IPS-11a (cell line): ENCODE results near the gene FXR2.
A peak's percentile ranks its signal among the peaks of the same experiment; 100 is the strongest.

Experiments used
- H3K4me3 ChIP-seq: one replicate; pipeline ENCODE4 v1.5.1; 2013; ENCODE audit warnings: low read depth, low read length, control low read depth

The FXR2 gene

DNA sequence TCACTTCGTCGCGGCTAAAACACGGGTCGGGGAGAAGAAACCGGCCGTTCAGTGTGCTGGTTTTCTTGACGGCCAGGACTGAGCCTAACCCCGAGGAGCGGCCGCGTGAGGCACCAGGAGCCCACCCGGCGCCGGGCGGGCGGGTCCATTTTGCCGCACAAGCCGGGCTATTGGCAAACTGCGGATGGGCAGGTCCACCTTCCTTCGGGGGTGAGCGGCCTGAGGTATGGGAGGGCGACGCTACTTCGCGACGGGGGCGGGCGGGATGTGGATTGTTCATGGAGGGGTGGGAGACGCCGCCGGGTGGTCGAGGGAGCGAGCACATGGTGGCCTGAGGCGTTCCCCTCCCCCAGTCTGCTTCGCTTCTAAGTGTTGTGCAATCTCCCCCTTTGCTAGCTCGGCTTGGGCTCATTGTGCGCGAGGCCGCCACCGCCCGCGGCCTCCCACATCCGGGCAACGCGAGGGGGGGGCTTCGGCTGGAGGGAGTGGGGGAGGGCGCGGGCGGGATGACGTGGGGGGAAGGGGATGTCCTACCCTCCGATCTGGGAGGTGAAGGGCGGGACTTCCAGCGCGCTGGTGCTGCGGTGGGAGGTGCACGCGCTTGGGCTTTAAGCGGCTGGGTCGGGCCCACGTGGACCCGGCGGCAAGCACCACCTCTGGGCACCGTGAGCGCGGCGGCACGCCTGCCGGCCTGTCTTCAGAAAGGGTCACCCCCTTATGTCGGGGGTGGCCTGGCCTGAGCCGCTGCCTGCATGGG is 41.2 kb downstream of the FXR2 start:
- peak overlapping the region; percentile 97 for H3K4me3 ChIP-seq

DNA sequence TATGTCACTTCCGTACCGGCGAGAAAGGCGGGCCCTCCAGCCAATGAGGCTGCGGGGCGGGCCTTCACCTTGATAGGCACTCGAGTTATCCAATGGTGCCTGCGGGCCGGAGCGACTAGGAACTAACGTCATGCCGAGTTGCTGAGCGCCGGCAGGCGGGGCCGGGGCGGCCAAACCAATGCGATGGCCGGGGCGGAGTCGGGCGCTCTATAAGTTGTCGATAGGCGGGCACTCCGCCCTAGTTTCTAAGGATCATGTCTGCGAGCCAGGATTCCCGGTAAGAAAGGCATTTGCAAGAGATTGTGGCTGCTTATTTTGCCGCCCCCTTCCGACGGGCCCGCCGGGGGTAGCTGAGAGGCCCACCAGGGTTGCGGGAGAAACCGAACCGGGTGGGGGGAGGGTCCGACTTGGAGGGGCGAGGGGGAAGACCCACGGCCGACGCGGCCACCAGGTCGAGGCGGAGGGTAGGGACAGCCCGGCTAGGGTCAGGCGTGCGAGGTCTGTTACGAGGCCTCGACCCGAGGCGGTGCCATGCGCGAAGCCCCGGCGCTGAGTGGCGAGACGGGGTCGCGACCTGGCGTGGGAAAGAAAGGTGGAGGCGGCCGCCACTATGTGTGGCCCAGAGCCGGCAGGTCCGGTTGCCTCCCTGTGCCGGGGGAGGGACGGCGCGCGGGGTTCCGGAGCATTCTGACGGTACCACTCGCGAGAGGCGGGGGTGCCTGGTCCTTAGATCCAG is 41.9 kb downstream of the FXR2 start:
- peak overlapping the region; percentile 97 for H3K4me3 ChIP-seq

DNA sequence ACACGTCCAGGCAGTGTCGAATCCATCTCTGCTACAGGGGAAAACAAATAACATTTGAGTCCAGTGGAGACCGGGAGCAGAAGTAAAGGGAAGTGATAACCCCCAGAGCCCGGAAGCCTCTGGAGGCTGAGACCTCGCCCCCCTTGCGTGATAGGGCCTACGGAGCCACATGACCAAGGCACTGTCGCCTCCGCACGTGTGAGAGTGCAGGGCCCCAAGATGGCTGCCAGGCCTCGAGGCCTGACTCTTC is 42.4 kb downstream of the FXR2 start:
- peak overlapping the region; percentile 56 for H3K4me3 ChIP-seq

DNA sequence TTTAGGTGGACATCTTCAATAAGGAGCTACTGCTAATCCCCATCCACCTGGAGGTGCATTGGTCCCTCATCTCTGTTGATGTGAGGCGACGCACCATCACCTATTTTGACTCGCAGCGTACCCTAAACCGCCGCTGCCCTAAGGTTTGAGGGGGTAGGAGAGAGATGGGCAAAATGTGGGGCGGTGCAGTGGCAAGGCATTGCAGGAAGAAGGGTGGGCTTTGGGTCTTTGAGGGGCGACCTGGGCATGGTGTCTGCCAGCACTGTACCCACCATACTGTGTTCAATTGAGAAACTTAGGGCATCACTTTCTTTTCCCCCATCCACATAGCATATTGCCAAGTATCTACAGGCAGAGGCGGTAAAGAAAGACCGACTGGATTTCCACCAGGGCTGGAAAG is 44.3 kb downstream of the FXR2 start:
- H3K4me3 ChIP-seq = no peak overlapping the region

DNA sequence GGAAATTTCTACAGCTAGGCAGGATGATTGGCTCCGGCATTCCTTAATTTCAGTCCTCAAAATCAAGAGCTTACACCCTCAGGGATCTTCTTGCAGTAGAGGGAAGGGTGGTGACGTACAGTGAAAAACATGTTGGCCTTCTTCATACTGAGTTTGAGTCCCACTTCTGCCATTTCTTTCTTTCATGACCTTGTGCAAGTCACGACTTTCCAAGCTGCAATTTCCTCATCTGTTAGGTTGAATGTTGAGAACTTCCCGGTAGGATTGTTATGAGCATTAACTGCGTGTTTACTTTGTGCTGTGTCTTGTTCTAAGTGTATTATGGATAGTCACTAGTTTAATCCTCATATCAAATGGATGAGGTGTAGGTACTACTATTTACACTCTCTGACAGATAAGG is 45.1 kb downstream of the FXR2 start:
- no peak overlapping the region for H3K4me3 ChIP-seq

DNA sequence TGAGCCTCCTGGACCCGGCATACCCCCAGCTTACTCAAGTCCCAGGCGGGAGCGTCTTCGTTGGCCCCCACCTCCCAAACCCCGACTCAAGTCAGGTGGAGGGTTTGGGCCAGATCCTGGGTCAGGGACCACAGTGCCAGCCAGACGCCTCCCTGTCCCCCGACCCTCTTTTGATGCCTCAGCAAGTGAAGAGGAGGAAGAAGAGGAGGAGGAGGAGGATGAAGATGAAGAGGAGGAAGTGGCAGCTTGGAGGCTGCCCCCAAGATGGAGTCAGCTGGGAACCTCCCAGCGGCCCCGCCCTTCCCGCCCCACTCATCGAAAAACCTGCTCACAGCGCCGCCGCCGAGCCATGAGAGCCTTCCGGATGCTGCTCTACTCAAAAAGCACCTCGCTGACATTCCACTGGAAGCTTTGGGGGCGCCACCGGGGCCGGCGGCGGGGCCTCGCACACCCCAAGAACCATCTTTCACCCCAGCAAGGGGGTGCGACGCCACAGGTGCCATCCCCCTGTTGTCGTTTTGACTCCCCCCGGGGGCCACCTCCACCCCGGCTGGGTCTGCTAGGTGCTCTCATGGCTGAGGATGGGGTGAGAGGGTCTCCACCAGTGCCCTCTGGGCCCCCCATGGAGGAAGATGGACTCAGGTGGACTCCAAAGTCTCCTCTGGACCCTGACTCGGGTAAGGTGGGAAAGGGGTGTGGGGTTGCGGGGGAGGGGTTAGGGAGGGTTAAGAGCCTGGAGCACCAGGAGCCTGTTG is 51.4 kb downstream of the FXR2 start:
- no peak overlapping the region for H3K4me3 ChIP-seq

DNA sequence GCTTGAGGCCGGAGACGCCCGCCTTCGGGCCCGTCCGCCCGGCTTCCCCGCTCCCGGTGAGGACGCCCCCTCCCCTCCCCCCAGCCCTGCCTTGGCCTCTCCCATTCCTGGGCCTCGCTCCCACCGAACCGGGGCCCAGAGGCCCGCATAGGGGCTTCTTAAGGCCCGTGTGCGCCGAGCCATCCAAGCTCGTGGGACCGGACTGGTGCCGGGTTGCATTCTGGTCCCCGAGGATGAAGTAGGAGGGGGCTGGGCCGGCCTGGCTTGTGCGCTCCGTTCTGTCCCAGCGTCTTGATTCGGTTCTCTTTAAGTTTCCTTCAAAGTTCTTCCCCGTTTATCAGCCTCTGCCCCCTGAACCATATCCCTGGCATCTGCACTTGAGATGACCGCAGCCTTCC is 52.5 kb downstream of the FXR2 start:
- H3K4me3 ChIP-seq = peak overlapping the region; percentile 81

DNA sequence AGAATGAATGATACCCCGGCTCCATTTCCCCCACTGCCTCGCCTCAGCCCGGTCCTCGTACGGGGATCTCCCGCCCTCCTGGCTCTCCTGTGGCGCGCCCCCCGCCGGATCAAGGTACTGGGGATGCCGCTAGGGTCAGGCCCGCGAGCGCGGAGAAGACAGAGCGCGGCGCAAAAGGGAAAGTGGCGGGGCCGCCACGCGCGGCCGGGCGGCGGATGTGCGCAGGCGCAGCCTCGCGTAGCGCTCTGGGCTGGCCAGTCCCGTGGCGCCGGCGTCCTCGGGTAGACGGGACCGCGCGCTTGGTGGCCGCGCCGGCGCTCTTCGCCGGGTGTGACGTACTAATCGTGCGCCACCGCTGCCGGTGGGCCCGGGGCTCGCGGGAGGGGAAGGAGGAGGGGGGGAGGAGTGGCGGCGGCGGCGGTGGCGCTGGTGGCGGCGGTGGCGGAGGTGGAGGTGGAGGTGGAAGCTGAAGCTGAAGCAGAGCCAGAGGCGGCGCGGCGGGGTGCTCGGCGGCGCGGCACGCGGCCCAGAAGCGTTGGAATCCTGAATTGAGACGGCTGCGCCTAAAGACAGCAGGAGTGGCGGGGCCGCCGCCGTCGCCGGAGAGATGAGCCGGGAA is 53.0 kb downstream of the FXR2 start, which contains the start of gene SENP3:
Gene SENP3, plus strand, starts transcription at position 331 of the 619 bp plus-strand sequence. CDS start 1,158 bp downstream, outside the sequence.
- H3K4me3 ChIP-seq = peak within 1 kb of the TSS; percentile 81

DNA sequence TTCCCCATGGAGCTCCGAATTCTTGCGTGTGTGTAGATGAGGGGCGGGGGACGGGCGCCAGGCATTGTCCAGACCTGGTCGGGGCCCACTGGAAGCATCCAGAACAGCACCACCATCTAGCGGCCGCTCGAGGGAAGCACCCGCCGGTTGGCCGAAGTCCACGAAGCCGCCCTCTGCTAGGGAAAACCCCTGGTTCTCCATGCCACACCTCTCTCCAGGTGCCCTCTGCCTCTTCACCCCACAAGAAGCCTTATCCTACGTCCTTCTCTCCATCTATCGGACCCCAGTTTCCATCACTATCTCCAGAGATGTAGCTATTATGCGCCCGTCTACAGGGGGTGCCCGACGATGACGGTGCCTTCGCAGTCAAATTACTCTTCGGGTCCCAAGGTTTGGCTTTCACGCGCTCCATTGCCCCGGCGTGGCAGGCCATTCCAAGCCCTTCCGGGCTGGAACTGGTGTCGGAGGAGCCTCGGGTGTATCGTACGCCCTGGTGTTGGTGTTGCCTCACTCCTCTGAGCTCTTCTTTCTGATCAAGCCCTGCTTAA is 53.6 kb downstream of the FXR2 start:
- peak overlapping the region; percentile 81 for H3K4me3 ChIP-seq

DNA sequence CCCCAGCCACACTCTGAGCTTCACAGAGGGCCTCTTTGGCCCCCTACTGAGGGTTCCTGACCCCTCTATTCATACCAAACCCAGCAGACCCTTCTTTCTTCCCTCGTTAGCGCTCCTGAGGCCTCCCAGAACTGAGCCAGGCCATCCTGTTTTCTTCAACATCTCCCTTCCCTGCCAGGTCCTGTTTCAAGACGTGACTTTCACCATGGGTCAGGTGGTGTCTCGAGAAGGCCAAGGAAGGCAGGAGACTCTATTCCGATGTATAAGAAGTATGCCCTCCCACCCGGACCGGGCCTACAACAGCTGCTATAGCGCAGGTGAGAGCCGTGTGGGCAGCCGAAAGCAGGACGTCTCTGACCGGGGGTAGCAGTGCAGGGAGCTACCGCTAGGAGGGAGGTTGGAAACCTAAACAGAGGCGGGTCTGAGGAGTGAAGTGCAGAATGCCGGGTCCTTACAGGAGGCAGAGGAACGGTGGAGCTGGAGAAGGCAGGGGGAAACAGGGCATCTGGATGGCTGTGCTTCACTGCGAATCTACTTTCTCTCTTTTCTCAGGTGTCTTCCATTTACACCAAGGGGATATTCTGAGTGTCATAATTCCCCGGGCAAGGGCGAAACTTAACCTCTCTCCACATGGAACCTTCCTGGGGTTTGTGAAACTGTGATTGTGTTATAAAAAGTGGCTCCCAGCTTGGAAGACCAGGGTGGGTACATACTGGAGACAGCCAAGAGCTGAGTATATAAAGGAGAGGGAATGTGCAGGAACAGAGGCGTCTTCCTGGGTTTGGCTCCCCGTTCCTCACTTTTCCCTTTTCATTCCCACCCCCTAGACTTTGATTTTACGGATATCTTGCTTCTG is 54.3 kb downstream of the FXR2 start:
- H3K4me3 ChIP-seq = peak overlapping the region; percentile 13

DNA sequence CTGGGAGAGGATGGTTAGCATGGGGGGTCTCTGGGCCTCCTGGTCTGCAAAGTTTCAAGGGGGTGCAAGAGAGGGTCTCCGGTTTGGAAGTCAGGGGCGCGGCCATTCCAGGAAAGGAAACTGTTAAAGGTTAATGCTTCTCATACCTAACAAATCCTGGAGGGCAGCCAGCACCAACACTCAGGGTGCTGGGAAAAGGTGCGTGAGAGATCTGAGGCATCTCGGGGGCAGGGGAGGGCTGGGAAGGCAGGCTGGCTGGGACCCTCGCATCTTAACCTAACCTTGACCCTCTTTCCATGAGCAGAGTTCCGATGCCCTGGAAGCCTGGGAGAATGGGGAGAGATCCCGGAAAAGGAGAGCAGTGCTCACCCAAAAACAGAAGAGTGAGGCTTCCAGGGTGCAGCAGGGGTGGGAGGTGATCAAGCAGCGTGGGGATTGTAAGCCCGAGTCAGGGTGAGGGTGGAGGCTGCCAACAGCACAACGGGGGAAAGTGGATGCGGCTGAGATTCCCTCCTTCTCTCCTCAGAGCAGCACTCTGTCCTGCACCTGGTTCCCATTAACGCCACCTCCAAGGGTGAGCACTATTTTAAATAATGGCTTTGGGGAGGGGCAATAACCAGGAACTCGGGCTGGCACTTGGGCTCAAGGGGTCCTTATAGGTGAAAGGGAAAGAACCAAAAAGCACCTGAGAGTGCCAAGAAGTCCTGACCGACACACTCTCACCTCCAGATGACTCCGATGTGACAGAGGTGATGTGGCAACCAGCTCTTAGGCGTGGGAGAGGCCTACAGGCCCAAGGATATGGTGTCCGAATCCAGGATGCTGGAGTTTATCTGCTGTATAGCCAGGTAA is 55.2 kb downstream of the FXR2 start:
- H3K4me3 ChIP-seq = no peak overlapping the region

DNA sequence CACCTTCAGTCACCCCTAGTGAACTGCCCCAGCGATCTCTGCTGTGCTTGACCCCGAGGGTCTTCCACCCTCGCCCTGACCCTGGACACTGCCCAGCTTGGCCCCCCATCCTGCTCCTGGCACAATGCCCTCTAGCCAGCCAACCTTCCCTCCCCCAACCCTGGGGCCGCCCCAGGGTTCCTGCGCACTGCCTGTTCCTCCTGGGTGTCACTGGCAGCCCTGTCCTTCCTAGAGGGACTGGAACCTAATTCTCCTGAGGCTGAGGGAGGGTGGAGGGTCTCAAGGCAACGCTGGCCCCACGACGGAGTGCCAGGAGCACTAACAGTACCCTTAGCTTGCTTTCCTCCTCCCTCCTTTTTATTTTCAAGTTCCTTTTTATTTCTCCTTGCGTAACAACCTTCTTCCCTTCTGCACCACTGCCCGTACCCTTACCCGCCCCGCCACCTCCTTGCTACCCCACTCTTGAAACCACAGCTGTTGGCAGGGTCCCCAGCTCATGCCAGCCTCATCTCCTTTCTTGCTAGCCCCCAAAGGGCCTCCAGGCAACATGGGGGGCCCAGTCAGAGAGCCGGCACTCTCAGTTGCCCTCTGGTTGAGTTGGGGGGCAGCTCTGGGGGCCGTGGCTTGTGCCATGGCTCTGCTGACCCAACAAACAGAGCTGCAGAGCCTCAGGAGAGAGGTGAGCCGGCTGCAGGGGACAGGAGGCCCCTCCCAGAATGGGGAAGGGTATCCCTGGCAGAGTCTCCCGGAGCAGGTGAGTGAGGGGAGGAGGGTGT is 56.0 kb downstream of the FXR2 start, which contains the start of gene TNFSF13:
Gene TNFSF13, plus strand, starts transcription at position 207 of the 776 bp plus-strand sequence. Its CDS starts 290 bp downstream, at position 497.
- no peak within 1 kb of the TSS for H3K4me3 ChIP-seq

DNA sequence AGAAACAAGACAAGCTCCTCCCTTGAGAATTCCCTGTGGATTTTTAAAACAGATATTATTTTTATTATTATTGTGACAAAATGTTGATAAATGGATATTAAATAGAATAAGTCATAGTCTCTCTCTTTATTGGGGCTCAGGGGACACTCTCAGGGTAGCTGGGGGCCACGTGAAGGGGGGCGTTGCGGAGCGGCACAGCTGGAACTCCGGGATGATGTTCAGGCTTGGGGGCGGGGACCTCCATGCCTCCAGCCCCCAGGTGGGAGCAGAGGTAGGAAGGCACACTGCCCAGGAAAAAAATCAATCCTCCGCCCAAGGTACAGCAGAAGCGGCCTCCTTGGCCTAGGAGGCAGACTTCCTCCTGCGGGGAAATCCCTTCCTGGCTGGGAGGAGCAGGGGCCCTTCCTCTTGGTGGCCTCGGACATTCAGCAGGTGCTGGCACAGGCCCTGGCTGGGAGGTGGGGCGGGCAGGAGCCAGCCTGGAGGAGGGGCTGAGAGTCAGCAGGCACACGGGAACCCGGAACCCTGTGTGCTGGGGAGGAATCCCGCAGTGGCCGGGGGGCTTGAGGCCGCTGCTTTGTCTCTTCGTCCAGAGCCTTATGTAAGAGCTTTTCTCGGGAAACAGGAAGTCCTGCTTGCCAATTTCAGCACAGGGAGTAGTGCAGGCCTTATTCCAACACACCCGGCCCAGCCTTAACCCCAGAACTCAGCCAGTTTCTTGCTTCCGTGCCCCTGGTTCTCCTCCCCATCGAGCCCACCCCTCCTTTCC is 56.7 kb downstream of the FXR2 start:
- no peak overlapping the region for H3K4me3 ChIP-seq

DNA sequence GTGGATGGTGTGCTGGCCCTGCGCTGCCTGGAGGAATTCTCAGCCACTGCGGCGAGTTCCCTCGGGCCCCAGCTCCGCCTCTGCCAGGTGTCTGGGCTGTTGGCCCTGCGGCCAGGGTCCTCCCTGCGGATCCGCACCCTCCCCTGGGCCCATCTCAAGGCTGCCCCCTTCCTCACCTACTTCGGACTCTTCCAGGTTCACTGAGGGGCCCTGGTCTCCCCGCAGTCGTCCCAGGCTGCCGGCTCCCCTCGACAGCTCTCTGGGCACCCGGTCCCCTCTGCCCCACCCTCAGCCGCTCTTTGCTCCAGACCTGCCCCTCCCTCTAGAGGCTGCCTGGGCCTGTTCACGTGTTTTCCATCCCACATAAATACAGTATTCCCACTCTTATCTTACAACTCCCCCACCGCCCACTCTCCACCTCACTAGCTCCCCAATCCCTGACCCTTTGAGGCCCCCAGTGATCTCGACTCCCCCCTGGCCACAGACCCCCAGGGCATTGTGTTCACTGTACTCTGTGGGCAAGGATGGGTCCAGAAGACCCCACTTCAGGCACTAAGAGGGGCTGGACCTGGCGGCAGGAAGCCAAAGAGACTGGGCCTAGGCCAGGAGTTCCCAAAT is 57.4 kb downstream of the FXR2 start:
- H3K4me3 ChIP-seq = no peak overlapping the region

DNA sequence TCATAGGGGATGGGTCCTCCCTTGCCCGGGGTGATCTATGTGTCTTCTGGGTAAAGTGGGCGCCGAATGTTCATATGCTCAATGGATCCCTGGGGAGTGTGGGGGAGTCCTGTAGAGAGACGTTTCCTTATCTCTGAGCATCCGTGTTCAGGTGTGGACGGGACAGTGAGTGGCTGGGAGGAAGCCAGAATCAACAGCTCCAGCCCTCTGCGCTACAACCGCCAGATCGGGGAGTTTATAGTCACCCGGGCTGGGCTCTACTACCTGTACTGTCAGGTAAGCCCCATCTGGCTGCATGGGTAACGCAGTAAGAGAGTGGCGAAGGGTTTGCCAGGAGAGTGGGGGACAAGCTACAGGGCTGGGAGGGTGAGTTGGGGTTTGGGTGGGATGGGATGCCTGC is 58.1 kb downstream of the FXR2 start:
- H3K4me3 ChIP-seq = no peak overlapping the region

DNA sequence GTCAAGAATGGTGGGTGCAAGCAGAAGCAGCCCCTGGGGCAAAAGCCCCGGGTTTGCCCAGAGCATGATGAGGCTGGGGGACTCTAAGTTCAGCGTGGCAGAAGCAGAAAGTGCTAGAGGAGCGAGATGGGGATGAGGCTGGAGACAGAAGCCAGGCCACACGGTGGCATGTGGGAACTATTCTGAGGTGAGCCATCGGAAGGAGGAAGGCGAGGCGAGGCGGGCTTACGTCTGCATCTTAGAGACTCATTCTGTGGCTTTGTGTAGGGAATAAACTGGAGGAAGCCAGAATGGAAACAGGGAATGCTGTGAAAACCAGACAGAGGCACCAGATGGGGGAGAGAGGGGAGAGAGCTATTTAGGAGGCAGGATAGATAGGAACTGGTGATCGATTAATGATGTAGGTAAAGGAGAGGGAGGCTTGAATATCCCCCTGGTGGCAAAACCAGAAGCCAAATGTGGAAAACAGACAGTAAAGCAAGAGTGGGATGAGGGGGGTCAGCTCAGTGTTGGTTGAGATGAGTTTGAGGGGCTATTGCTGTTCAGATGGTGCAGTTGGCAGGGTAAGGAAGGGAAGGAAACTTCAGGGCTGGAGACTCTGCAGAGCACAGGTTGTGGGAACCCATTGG is 59.3 kb downstream of the FXR2 start:
- H3K4me3 ChIP-seq = no peak overlapping the region

DNA sequence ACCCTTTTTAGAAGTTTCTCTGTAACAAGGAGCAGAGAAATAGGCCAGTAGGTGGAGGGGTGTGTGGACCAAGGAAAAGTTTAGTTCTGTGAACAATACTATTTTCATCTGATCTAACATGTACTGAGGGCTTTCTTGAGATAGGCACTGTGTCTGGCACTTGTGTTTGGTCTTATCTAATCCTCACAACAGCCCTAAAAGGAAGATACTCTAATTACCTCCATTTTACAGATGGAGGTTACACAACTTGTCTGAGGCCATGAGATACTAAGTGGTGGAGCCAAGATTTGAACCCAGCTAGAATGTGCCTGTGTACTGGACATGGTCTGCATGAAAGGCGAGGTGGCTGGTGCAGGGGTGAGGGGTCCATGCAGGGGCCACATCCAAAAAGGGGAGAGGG is 61.3 kb downstream of the FXR2 start:
- H3K4me3 ChIP-seq = no peak overlapping the region
